ENCODE data around the gene EPB42.

Gene EPB42

DNA sequence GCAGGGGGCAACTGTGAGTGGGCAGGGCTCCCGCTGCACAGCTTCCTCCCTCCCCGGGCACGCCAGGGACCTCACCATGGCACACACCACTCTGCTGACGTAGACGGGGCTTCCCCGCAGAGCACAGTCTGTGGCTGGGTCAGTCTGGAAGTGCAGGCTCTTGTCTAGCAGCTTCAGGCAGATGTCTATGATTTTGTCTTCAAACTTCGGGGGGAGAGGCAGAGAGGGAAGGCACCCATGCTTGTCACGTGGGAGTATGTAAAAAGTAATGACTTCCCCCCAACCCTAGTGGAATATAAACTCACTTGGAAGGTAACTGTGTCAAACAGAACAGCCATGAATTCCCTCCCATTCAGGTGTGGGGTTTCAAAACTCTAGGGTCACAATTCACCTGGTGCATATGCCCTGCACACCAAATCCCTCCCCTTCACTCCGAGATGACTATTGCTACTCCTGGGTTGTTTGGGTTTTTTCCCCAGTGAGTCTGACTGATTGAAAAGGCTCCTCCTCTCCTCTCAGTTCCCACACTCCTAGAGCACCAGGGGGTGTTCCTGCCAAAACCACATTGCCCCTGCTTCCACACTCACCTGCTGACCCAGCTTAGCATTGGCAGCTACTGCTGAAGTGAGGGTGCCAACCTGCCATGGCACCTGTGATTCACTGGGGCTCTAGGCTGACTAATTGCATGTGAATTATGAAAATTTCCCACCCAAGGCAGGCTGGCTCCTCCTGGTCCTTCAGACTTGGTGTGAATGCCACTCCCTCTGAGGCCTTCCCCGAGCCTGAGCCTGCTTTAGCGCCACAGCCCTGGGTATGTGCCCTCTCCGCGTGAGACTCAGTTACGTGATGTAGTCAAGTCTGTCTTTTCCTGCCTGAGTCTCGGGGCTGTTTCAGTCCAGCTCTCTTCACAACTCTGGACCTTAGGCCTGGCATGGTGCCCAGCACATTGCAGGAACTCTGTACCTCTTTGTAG, 32.9 kb upstream of the EPB42 start:
- H3K27ac ChIP-seq (ENCODE audit: low read depth, low read length), result no peak overlapping the region
- H3K36me3 ChIP-seq (ENCODE audit: control insufficient read depth in 1 of 2, insufficient read depth in 2 of 2, low read length in 2 of 2), result no peaks in the 10 kb centered on the region

DNA sequence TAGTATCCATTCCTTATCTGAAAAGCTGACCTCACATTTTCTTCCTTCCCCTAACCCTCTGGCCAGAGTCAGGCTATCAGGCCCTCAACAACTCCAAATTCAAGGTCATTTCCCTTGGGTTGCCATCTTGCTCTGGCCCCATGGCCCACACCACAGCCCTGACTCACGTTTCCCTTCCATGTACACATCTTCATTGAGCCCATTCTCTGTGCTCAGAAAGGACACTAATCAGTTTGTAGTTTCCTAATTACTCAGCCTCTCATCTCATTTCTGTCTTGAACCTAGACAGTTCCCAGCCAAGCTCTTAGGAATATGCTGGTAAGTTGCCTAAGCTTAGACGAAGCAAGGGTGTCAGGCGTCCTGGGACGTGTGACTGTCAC, 31.0 kb upstream of the EPB42 start:
- H3K27ac ChIP-seq (ENCODE audit: low read depth, low read length), result no peak overlapping the region
- no peaks in the 10 kb centered on the region for H3K36me3 ChIP-seq (ENCODE audit: control insufficient read depth in 1 of 2, insufficient read depth in 2 of 2, low read length in 2 of 2)
- peaks cover 0 to 5% of the 10 kb centered on the region in 2 donors for H3K27me3 ChIP-seq (ENCODE audit: control insufficient read depth in 1 of 2, insufficient read depth in 2 of 2, low read length in 2 of 2)
- H3K9ac ChIP-seq (ENCODE audit: low read depth in 1 of 2, low read length in 2 of 2), result no peak overlapping the region
- H3K4me3 ChIP-seq (ENCODE audit: low read depth in 1 of 2, low read length in 2 of 2), result no peak overlapping the region
- H3K9me3 ChIP-seq (ENCODE audit: control insufficient read depth in 1 of 2, low read length in 2 of 2), result no peaks in the 10 kb centered on the region
- peaks cover 0 to 3% of the 10 kb centered on the region in 2 donors for H3K4me1 ChIP-seq (ENCODE audit: control insufficient read depth in 1 of 2, insufficient read depth in 2 of 2, low read length in 2 of 2)

More for the DNA sequence above, 32.9 kb upstream of the EPB42 start:
- Histone ChIP-seq H3K4me1 (ENCODE audit: control insufficient read depth in 1 of 2, insufficient read depth in 2 of 2, low read length in 2 of 2) (peaks cover 0 to 3% of the 10 kb centered on the region in 2 donors), H3K4me3 (ENCODE audit: low read depth in 1 of 2, low read length in 2 of 2) (no peak overlapping the region), H3K9me3 (ENCODE audit: control insufficient read depth in 1 of 2, low read length in 2 of 2) (no peaks in the 10 kb centered on the region), H3K9ac (ENCODE audit: low read depth in 1 of 2, low read length in 2 of 2) (no peak overlapping the region), H3K27me3 (ENCODE audit: control insufficient read depth in 1 of 2, insufficient read depth in 2 of 2, low read length in 2 of 2) (peaks cover 0 to 5% of the 10 kb centered on the region in 2 donors)

DNA sequence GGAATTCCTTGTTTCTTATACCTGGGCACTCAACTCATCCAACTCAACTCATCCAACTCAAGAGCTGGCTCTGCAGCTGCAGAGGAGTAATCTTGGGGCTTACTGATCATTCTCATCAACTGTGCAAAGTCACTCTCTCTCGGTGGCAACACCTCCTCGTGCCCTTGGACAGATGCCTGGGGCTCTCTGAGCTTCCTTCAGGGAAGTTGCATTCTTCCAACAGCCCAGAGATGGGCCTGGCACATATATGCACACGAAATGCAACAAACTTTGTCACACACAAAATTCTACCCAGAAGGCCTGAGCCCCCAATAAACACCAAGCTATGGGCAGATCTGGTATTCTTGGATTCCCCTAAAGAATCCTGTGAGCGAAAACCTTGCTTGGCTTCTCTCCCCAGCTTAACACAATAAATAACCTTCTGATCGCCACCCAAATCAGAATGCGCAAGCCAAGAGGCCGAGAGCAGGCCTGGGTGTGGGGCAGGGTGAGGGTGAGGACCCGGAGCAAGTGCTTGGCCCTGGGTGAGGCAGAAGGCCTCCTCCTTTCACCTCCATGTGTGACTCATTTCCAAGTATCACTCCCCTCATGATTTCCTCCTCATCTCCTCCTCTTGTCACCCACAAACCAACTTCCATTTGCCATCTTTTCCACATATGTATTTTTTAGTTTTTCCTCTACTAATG, 30.5 kb upstream of the EPB42 start:
- H3K9me3 ChIP-seq (ENCODE audit: control insufficient read depth in 1 of 2, low read length in 2 of 2), result no peaks in the 10 kb centered on the region
- H3K9ac ChIP-seq (ENCODE audit: low read depth in 1 of 2, low read length in 2 of 2), result no peak overlapping the region
- peaks cover 0 to 3% of the 10 kb centered on the region in 2 donors for H3K4me1 ChIP-seq (ENCODE audit: control insufficient read depth in 1 of 2, insufficient read depth in 2 of 2, low read length in 2 of 2)
- no peak overlapping the region for H3K27ac ChIP-seq (ENCODE audit: low read depth, low read length)
- no peak overlapping the region for H3K4me3 ChIP-seq (ENCODE audit: low read depth in 1 of 2, low read length in 2 of 2)
- H3K27me3 ChIP-seq (ENCODE audit: control insufficient read depth in 1 of 2, insufficient read depth in 2 of 2, low read length in 2 of 2), result peaks cover 0 to 5% of the 10 kb centered on the region in 2 donors
- no peaks in the 10 kb centered on the region for H3K36me3 ChIP-seq (ENCODE audit: control insufficient read depth in 1 of 2, insufficient read depth in 2 of 2, low read length in 2 of 2)

DNA sequence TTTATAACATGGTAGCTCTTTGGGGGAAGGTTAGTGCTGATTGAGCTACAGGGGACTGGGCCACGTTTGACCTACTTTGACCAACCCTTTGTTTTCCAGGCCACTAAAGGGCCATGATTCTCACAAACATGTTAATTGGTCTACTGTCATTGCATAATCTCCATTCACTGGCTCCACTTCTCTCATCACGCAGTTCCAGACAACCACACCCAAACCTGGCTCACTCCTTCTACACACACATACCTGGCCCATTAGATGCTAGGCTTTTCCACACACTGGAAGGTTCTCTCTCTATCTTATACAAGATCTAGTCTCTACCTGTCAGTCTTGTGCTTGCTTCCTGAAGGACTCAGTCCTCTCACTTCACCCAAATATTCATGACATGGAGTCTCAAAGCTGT, 30.0 kb upstream of the EPB42 start:
- H3K9ac ChIP-seq (ENCODE audit: low read depth in 1 of 2, low read length in 2 of 2), result no peak overlapping the region
- H3K27ac ChIP-seq (ENCODE audit: low read depth, low read length), result no peak overlapping the region
- peaks cover 0 to 5% of the 10 kb centered on the region in 2 donors for H3K27me3 ChIP-seq (ENCODE audit: control insufficient read depth in 1 of 2, insufficient read depth in 2 of 2, low read length in 2 of 2)
- H3K36me3 ChIP-seq (ENCODE audit: control insufficient read depth in 1 of 2, insufficient read depth in 2 of 2, low read length in 2 of 2), result no peaks in the 10 kb centered on the region
- H3K4me1 ChIP-seq (ENCODE audit: control insufficient read depth in 1 of 2, insufficient read depth in 2 of 2, low read length in 2 of 2), result peaks cover 0 to 3% of the 10 kb centered on the region in 2 donors
- no peaks in the 10 kb centered on the region for H3K9me3 ChIP-seq (ENCODE audit: control insufficient read depth in 1 of 2, low read length in 2 of 2)
- H3K4me3 ChIP-seq (ENCODE audit: low read depth in 1 of 2, low read length in 2 of 2), result no peak overlapping the region

DNA sequence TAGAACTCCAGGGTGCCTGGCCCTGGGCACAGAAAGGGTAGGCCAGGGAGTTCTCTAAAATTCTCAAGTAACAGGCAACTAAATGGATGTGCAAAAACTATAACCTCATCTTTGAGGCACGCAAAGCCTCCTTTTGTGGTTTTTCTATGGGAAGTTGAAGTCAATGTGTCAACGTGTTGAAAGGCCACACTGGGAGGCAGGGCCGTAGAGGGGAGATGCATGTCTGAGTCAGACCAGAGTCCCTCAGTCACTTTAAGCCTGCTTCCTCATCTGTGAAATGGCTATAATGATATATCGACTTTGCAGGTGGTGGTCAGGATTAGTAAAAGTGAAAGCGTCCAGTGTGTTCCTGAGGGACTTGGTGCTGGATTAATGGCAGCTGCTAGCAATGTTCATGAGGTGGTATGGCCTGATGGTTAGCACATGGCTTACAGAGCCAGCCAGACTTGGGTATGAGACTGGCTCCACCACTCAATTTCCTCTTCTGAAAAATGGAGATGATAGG, 28.9 kb upstream of the EPB42 start:
- Histone ChIP-seq H3K27me3 (ENCODE audit: control insufficient read depth in 1 of 2, insufficient read depth in 2 of 2, low read length in 2 of 2) (peaks cover 0 to 5% of the 10 kb centered on the region in 2 donors), H3K9me3 (ENCODE audit: control insufficient read depth in 1 of 2, low read length in 2 of 2) (no peaks in the 10 kb centered on the region), H3K27ac (ENCODE audit: low read depth, low read length) (no peak overlapping the region), H3K4me3 (ENCODE audit: low read depth in 1 of 2, low read length in 2 of 2) (no peak overlapping the region), H3K9ac (ENCODE audit: low read depth in 1 of 2, low read length in 2 of 2) (no peak overlapping the region), H3K4me1 (ENCODE audit: control insufficient read depth in 1 of 2, insufficient read depth in 2 of 2, low read length in 2 of 2) (peaks cover 0 to 3% of the 10 kb centered on the region in 2 donors), H3K36me3 (ENCODE audit: control insufficient read depth in 1 of 2, insufficient read depth in 2 of 2, low read length in 2 of 2) (no peaks in the 10 kb centered on the region)

DNA sequence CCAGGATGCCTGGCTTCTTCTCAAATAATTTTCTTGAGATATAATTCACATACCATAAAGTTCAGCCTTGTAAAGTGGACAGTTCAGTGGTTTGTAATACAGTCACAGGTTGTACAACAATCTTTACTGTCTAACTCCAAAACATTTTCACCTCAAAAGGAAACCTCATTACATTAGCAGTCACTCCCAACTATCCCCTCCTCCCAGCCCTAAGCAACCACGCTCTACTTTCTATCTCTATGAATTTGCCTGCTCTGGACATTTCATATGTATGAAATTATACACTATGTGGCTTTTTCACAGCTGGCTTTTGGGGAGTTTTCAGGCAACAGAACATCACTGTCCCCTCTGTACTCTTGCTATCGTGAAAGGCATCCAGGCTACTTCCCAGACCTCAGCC, 28.4 kb upstream of the EPB42 start:
- no peak overlapping the region for H3K4me3 ChIP-seq (ENCODE audit: low read depth in 1 of 2, low read length in 2 of 2)
- peaks cover 0 to 3% of the 10 kb centered on the region in 2 donors for H3K4me1 ChIP-seq (ENCODE audit: control insufficient read depth in 1 of 2, insufficient read depth in 2 of 2, low read length in 2 of 2)
- H3K27ac ChIP-seq (ENCODE audit: low read depth, low read length), result no peak overlapping the region
- no peaks in the 10 kb centered on the region for H3K36me3 ChIP-seq (ENCODE audit: control insufficient read depth in 1 of 2, insufficient read depth in 2 of 2, low read length in 2 of 2)
- no peaks in the 10 kb centered on the region for H3K9me3 ChIP-seq (ENCODE audit: control insufficient read depth in 1 of 2, low read length in 2 of 2)
- peaks cover 0 to 3% of the 10 kb centered on the region in 2 donors for H3K27me3 ChIP-seq (ENCODE audit: control insufficient read depth in 1 of 2, insufficient read depth in 2 of 2, low read length in 2 of 2)
- H3K9ac ChIP-seq (ENCODE audit: low read depth in 1 of 2, low read length in 2 of 2), result no peak overlapping the region

DNA sequence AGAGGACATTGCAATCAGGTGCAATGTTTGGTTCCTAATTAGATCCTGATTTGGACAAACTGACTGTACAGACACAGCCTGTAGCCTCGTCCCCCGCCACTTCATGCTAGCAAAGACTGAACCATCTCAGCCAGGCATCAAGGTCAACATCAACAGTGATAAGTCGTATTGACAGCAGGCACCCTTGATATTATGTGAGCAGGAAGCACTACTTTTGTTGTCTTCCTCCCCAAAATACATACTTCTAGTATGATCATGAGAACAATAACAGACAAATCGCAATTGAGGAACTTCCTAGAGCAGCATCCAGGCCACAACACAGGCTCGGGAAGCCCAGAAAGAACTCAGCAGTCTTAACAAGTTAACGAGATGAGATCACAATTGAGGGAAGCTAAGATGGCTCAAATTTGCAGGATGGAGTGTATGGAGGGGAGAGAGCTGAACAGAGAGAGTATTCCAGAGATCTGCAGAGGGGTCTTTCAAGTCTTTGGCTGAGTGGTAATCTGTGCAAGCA, 25.5 kb upstream of the EPB42 start:
- no peaks in the 10 kb centered on the region for H3K4me1 ChIP-seq (ENCODE audit: control insufficient read depth in 1 of 2, insufficient read depth in 2 of 2, low read length in 2 of 2)
- H3K4me3 ChIP-seq (ENCODE audit: low read depth in 1 of 2, low read length in 2 of 2), result no peak overlapping the region
- no peak overlapping the region for H3K9ac ChIP-seq (ENCODE audit: low read depth in 1 of 2, low read length in 2 of 2)
- no peak overlapping the region for H3K27ac ChIP-seq (ENCODE audit: low read depth, low read length)
- H3K9me3 ChIP-seq (ENCODE audit: control insufficient read depth in 1 of 2, low read length in 2 of 2), result no peaks in the 10 kb centered on the region
- H3K27me3 ChIP-seq (ENCODE audit: control insufficient read depth in 1 of 2, insufficient read depth in 2 of 2, low read length in 2 of 2), result peaks cover 0 to 5% of the 10 kb centered on the region in 2 donors
- H3K36me3 ChIP-seq (ENCODE audit: control insufficient read depth in 1 of 2, insufficient read depth in 2 of 2, low read length in 2 of 2), result no peaks in the 10 kb centered on the region

DNA sequence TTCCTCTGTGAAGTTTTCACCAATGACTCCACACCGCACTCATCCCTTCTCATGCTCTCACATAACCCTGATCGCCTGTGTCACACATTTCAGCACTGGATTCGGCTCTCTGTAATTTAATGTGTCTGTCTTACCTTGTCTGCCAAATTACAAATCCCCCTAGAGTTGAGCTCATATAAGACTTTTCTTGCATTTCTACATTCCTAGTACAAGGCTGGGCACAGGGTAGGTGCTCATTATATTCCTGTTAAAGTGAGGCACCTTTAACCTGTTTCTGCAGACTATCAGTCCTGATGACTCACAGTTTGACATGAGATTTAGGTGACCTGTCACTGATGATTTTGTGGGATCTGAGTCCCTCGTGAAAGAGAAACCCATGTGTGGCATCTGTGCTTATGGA, 23.3 kb upstream of the EPB42 start:
- Histone ChIP-seq H3K9ac (ENCODE audit: low read depth in 1 of 2, low read length in 2 of 2) (no peak overlapping the region), H3K27me3 (ENCODE audit: control insufficient read depth in 1 of 2, insufficient read depth in 2 of 2, low read length in 2 of 2) (peaks cover 0 to 5% of the 10 kb centered on the region in 2 donors), H3K4me1 (ENCODE audit: control insufficient read depth in 1 of 2, insufficient read depth in 2 of 2, low read length in 2 of 2) (no peaks in the 10 kb centered on the region), H3K36me3 (ENCODE audit: control insufficient read depth in 1 of 2, insufficient read depth in 2 of 2, low read length in 2 of 2) (no peaks in the 10 kb centered on the region), H3K9me3 (ENCODE audit: control insufficient read depth in 1 of 2, low read length in 2 of 2) (no peaks in the 10 kb centered on the region), H3K27ac (ENCODE audit: low read depth, low read length) (no peak overlapping the region), H3K4me3 (ENCODE audit: low read depth in 1 of 2, low read length in 2 of 2) (no peak overlapping the region)

DNA sequence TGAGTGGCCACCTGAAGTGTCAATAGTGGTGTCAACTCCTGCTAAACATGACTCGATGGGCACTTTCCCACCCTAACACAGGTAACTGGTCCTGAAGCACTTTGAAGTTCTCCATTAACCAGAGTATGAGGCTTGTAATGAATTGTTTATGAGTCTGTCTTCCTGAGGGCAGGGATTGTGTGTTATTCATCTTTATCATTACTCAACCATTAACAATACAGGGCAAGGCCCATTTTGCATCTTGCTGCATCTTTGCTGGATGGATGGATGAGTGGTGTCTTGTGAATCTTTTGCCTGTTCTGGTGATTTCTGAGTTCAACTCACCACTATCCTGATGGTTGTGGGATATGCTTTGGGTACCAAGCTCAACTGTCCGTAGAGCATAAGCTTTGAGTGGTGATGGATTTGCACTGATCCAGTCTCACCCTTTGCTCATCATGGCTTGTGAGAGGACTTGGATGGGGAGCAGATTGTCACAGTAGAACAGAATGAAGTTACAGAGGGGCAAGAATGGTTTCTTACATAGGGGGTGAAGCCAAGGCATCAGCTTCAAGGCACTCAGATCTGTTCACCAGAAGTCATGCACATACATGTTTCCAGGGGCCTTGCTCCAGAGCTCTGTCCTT, 22.3 kb upstream of the EPB42 start:
- H3K27ac ChIP-seq (ENCODE audit: low read depth, low read length), result no peak overlapping the region
- no peak overlapping the region for H3K9ac ChIP-seq (ENCODE audit: low read depth in 1 of 2, low read length in 2 of 2)
- no peaks in the 10 kb centered on the region for H3K9me3 ChIP-seq (ENCODE audit: control insufficient read depth in 1 of 2, low read length in 2 of 2)

More for the DNA sequence above, 22.3 kb upstream of the EPB42 start:
- Histone ChIP-seq H3K4me3 (ENCODE audit: low read depth in 1 of 2, low read length in 2 of 2) (no peak overlapping the region), H3K36me3 (ENCODE audit: control insufficient read depth in 1 of 2, insufficient read depth in 2 of 2, low read length in 2 of 2) (no peaks in the 10 kb centered on the region), H3K4me1 (ENCODE audit: control insufficient read depth in 1 of 2, insufficient read depth in 2 of 2, low read length in 2 of 2) (no peaks in the 10 kb centered on the region), H3K27me3 (ENCODE audit: control insufficient read depth in 1 of 2, insufficient read depth in 2 of 2, low read length in 2 of 2) (peaks cover 0 to 9% of the 10 kb centered on the region in 2 donors)
